Mesothelial cell of epicardium (in vitro differentiated cells): ENCODE results near the gene VPS39. TPM values are rescaled to one million over a fixed set of nuclear protein-coding genes. Genes with fewer than 3 reads are reported as not detected.

Source experiments
- DNase-seq, 2 experiments: peaks; one replicate each; pipeline ENCODE4 v3.0.0; 2021; ENCODE audit warnings: low spot score in 2 of 2; ENCODE audit not compliant: unreplicated experiment in 2 of 2
- H3K27ac Mint-ChIP-seq: 2 replicates; pipeline ENCODE4 v1.8.0; 2021; ENCODE audit warnings: mixed read lengths
- H3K27me3 Mint-ChIP-seq: 2 replicates; pipeline ENCODE4 v1.8.0; 2021; ENCODE audit warnings: low read depth, mixed read lengths
- H3K36me3 Mint-ChIP-seq: 2 replicates; pipeline ENCODE4 v1.8.0; 2021; ENCODE audit warnings: mixed read lengths
- H3K4me1 Mint-ChIP-seq: 2 replicates; pipeline ENCODE4 v1.8.0; 2021; ENCODE audit warnings: mixed read lengths
- H3K4me3 Mint-ChIP-seq: 2 replicates; pipeline ENCODE4 v1.8.0; 2021; ENCODE audit warnings: mild to moderate bottlenecking, moderate library complexity, mixed read lengths
- H3K9me3 Mint-ChIP-seq: 2 replicates; pipeline ENCODE4 v1.8.0; 2021; ENCODE audit warnings: mixed read lengths
- microRNA-seq: library from miRNA; unstranded; fragments of <30 nt; microRNA quantifications from one replicate; pipeline ENCODE4 v1.2.0, GENCODE V29; 2021; ENCODE audit warnings: inconsistent platforms, mixed read lengths
- total RNA-seq: library from RNA; stranded (reverse); gene quantifications from 3 replicates; pipeline ENCODE4 v1.2.1, GENCODE V29; 2021
- TF ChIP-seq, protein P1 (sequence below): fragments of 200-600 bp; sonication (generic); IDR thresholded peaks from one replicate; pipeline ENCODE4 v1.5.0; 2021; ENCODE audit warnings: antibody characterized with exemption; ENCODE audit not compliant: unreplicated experiment

Gene VPS39
- total RNA-seq, 1 donor from 2014 or later, result 86.2 TPM

GRCh38 chr15:42119446-42119760, 88.7 kb downstream of the VPS39 start:
- no peak for DNase-seq
- Mint-ChIP-seq H3K36me3 (no peaks in the 10 kb centered on the region), H3K4me3 (no peak overlapping the region), H3K27me3 (peaks cover 28% of the 10 kb centered on the region), H3K9me3 (peaks cover 8% of the 10 kb centered on the region), H3K4me1 (peaks cover 16% of the 10 kb centered on the region), H3K27ac (no peak overlapping the region)
- TF ChIP-seq, protein P1, sequence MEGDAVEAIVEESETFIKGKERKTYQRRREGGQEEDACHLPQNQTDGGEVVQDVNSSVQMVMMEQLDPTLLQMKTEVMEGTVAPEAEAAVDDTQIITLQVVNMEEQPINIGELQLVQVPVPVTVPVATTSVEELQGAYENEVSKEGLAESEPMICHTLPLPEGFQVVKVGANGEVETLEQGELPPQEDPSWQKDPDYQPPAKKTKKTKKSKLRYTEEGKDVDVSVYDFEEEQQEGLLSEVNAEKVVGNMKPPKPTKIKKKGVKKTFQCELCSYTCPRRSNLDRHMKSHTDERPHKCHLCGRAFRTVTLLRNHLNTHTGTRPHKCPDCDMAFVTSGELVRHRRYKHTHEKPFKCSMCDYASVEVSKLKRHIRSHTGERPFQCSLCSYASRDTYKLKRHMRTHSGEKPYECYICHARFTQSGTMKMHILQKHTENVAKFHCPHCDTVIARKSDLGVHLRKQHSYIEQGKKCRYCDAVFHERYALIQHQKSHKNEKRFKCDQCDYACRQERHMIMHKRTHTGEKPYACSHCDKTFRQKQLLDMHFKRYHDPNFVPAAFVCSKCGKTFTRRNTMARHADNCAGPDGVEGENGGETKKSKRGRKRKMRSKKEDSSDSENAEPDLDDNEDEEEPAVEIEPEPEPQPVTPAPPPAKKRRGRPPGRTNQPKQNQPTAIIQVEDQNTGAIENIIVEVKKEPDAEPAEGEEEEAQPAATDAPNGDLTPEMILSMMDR, result no peak

DNA sequence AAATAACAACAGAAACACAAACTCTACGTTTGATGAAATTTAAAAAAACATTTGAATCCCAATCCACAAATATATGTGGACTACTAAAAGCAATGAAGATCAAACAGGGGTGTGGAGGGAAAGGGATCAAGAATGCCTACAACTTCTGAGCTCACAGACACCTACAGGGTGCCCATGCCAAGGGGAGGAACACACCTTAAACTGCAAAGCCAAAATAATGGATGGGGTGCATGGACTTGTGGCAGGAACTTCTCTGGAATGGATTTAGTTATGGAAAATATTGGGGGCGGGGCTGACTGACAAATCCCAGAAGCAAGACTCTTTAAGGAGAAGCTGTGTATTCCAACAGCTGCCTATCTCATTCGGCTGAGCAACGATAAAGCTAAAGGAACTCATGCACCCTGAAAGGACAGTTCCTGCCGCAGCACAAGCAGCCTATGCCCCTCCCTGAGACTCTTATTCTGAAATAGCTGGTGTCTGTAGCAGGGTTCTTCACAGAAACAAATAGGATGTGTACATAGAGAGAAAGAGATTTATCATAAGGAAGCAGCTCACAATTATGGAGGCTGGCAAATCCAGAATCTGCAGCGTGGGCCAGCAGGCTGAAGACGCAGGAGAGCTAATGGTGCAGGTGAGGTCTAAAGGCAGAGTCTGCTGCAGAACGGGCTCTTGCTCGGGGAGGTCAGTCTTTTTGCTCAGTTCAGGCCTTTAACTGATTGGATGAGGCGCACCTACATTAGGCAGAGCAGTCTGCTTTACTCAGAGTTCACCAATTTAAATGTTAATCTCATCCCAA, 89.3 kb downstream of the VPS39 start:
- Mint-ChIP-seq H3K4me3 (peak overlapping the region; percentile 36), H3K36me3 (no peaks in the 10 kb centered on the region), H3K9me3 (peaks cover 8% of the 10 kb centered on the region), H3K4me1 (peaks cover 16% of the 10 kb centered on the region), H3K27ac (no peak overlapping the region), H3K27me3 (peaks cover 22% of the 10 kb centered on the region)
- DNase-seq, result no peak
- TF ChIP-seq, protein P1, result no peak

- H3K4me3 Mint-ChIP-seq, result no peak overlapping the region
- peaks cover 24% of the 10 kb centered on the region for H3K9me3 Mint-ChIP-seq
- DNase-seq, result no peak
- H3K27ac Mint-ChIP-seq, result no peak overlapping the region
- peaks cover 21% of the 10 kb centered on the region for H3K27me3 Mint-ChIP-seq
- no peaks in the 10 kb centered on the region for H3K36me3 Mint-ChIP-seq
- TF ChIP-seq, protein P1, result no peak
- no peaks in the 10 kb centered on the region for H3K4me1 Mint-ChIP-seq
Measured at GRCh38 chr15:42111924-42112323, 96.2 kb downstream of the VPS39 start.

GRCh38 chr15:42110367-42110766, 97.7 kb downstream of the VPS39 start:
- DNase-seq, result no peak
- H3K4me1 Mint-ChIP-seq, result no peaks in the 10 kb centered on the region
- H3K36me3 Mint-ChIP-seq, result no peaks in the 10 kb centered on the region
- TF ChIP-seq, protein P1, result no peak
- peaks cover 21% of the 10 kb centered on the region for H3K27me3 Mint-ChIP-seq
- H3K27ac Mint-ChIP-seq, result no peak overlapping the region
- peaks cover 17% of the 10 kb centered on the region for H3K9me3 Mint-ChIP-seq
- H3K4me3 Mint-ChIP-seq, result no peak overlapping the region

GRCh38 chr15:42108806-42109205, 99.3 kb downstream of the VPS39 start:
- Mint-ChIP-seq H3K27me3 (peaks cover 21% of the 10 kb centered on the region), H3K4me3 (no peak overlapping the region)
- TF ChIP-seq, protein P1, result no peak

More at GRCh38 chr15:42108806-42109205, 99.3 kb downstream of the VPS39 start:
- no peaks in the 10 kb centered on the region for H3K4me1 Mint-ChIP-seq
- DNase-seq, result no peak
- H3K9me3 Mint-ChIP-seq, result peaks cover 17% of the 10 kb centered on the region
- H3K27ac Mint-ChIP-seq, result no peak overlapping the region
- no peaks in the 10 kb centered on the region for H3K36me3 Mint-ChIP-seq

Small RNA genes within 50 kb of the gene (microRNA-seq; reads per million reads assigned to microRNA genes)
- gene MIR627, result 34.0 reads per million, percentile 53 among the genes with 10 or more reads in this experiment

Other genes with a start within 250 kb of the VPS39 start
- 14.5 to 16.1 TPM (median 15.8 TPM) in 3 replicates for gene EHD4, start 235.7 kb downstream of the VPS39 start, total RNA-seq
- not detected in 3 replicates for gene PLA2G4E, start 187.3 kb downstream of the VPS39 start, total RNA-seq
- not detected in 3 replicates for gene PLA2G4D, start 113.7 kb downstream of the VPS39 start, total RNA-seq
- 0.91 to 1.5 TPM (median 1.5 TPM) in 3 replicates for gene PLA2G4F, start 51.7 kb downstream of the VPS39 start, total RNA-seq
- gene GANC, start 64.9 kb upstream of the VPS39 start, total RNA-seq, result 39.7 to 42.7 TPM (median 42.0 TPM) in 3 replicates
- 55.9 to 56.1 TPM (median 56.1 TPM) in 3 replicates for gene TMEM87A, start 65.1 kb upstream of the VPS39 start, total RNA-seq
- gene CAPN3, start 151.2 kb upstream of the VPS39 start, total RNA-seq, result 12.2 to 13.7 TPM (median 12.8 TPM) in 3 replicates